OCI-LY3 (cell line): ENCODE measurements around the gene CCT6A.
"Not testable (repeated sequence)": the region's sequence is repeated elsewhere in the genome, so short reads cannot be mapped to it uniquely, and the experiment has no call there.

ENCODE experiments used
- H2AFZ ChIP-seq: fragments of 200-600, 300-600 bp; shearing (Covaris generic); 2 replicates; pipeline ENCODE4 v1.6.0; 2014; ENCODE audit warnings: antibody characterized with exemption, low read depth, low read length
- H3K27ac ChIP-seq: fragments of 200-600, 300-600 bp; sonication (generic); 2 replicates; pipeline ENCODE4 v1.5.1; 2014; ENCODE audit warnings: mild to moderate bottlenecking, low read length, moderate library complexity, mixed read lengths
- H3K27me3 ChIP-seq: fragments of 200-600, 300-600 bp; sonication (generic); 2 replicates; pipeline ENCODE4 v1.6.1; 2014; ENCODE audit warnings: low read depth, low read length, mixed read lengths
- H3K36me3 ChIP-seq: fragments of 200-600, 300-600 bp; sonication (generic); replicated peaks from 2 replicates; pipeline ENCODE3; 2014; ENCODE audit warnings: low read depth, low read length, mixed read lengths
- H3K4me1 ChIP-seq: fragments of 300-600, 200-600 bp; sonication (generic); 2 replicates; pipeline ENCODE4 v1.6.1; 2014; ENCODE audit warnings: low read length, mixed read lengths
- H3K4me2 ChIP-seq: fragments of 200-600, 300-600 bp; sonication (generic); 2 replicates; pipeline ENCODE4 v1.6.1; 2014; ENCODE audit warnings: low read length, mixed read lengths
- H3K4me3 ChIP-seq: fragments of 300-600, 200-600 bp; sonication (generic); 2 replicates; pipeline ENCODE4 v1.5.1; 2014; ENCODE audit warnings: antibody characterized with exemption, mild to moderate bottlenecking, low read length, moderate library complexity
- H3K79me2 ChIP-seq: fragments of 300-600, 200-600 bp; shearing (Covaris generic); 2 replicates; pipeline ENCODE4 v1.6.1; 2014; ENCODE audit warnings: mild to moderate bottlenecking, low read length, mixed read lengths
- H3K9ac ChIP-seq: fragments of 300-600, 200-600 bp; shearing (Covaris generic); 2 replicates; pipeline ENCODE4 v1.6.0; 2014; ENCODE audit warnings: mild to moderate bottlenecking, low read length, moderate library complexity
- H3K9me3 ChIP-seq: fragments of 200-600, 300-600 bp; shearing (Covaris generic); 2 replicates; pipeline ENCODE4 v1.6.1; 2014; ENCODE audit warnings: low read length, mixed read lengths; ENCODE audit not compliant: insufficient read depth
- H4K20me1 ChIP-seq: fragments of 200-600, 300-600 bp; sonication (generic); 2 replicates; pipeline ENCODE4 v1.6.1; 2016; ENCODE audit warnings: low read length, mixed read lengths; ENCODE audit not compliant: insufficient read depth
- CTCF ChIP-seq: fragments of 200-600, 300-600 bp; sonication (generic); IDR thresholded peaks from 2 replicates; pipeline ENCODE4 v1.5.1; 2014; ENCODE audit warnings: antibody characterized with exemption, low read length, low read depth
- EZH2phosphoT487 ChIP-seq: fragments of 200-600 bp; shearing (Covaris generic); IDR thresholded peaks from 2 replicates; pipeline ENCODE4 v1.6.1; 2018; ENCODE audit warnings: antibody characterized with exemption, mixed run types, low read depth

CCT6A gene

GRCh38 chr7:56009695-56010094 is 41.9 kb upstream of the CCT6A start:
- Histone ChIP-seq H2AFZ (no peak overlapping the region), H3K4me3 (no peak overlapping the region), H3K9ac (no peak overlapping the region), H3K9me3 (no peaks in the 10 kb centered on the region), H4K20me1 (no peaks in the 10 kb centered on the region), H3K79me2 (no peaks in the 10 kb centered on the region), H3K27me3 (no peaks in the 10 kb centered on the region), H3K27ac (no peak overlapping the region), H3K4me1 (no peaks in the 10 kb centered on the region), H3K36me3 (peaks cover 3% of the 10 kb centered on the region), H3K4me2 (no peak overlapping the region)
- TF ChIP-seq CTCF (no peak), EZH2phosphoT487 (no peak)

GRCh38 chr7:56017015-56017414 is 34.5 kb upstream of the CCT6A start:
- H3K4me3 ChIP-seq, H3K27me3 ChIP-seq, H3K4me1 ChIP-seq, H3K36me3 ChIP-seq, H4K20me1 ChIP-seq, H3K9ac ChIP-seq, H3K4me2 ChIP-seq, H3K9me3 ChIP-seq, H3K27ac ChIP-seq, H3K79me2 ChIP-seq, H2AFZ ChIP-seq: not testable (repeated sequence)

DNA sequence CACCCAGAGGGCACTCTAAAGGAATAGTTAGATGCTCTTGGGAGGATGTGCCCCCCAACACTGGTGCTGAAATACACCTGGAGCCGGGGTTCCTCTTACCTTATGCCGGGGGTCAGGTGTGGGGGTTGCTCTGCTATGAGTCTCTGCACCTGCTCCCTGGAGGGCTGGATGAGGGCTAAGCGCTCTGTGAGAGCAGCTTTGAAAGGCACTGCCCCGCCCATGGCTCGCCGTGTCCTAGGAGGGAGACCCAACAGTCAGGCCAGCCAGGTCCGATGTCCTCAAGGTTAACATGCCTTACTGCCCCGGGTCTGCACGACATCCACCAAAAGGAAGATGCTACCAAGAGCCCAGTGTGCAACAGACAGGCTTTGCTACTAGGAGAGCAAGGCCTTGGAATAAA is 32.1 kb upstream of the CCT6A start:
- H2AFZ ChIP-seq: no peak overlapping the region
- TF ChIP-seq CTCF: no peak
- TF ChIP-seq EZH2phosphoT487: no peak
- no peaks in the 10 kb centered on the region for H3K4me1 ChIP-seq
- no peak overlapping the region for H3K9ac ChIP-seq
- H3K27me3 ChIP-seq: no peaks in the 10 kb centered on the region
- H4K20me1 ChIP-seq: no peaks in the 10 kb centered on the region
- no peaks in the 10 kb centered on the region for H3K79me2 ChIP-seq
- H3K4me3 ChIP-seq: no peak overlapping the region
- no peaks in the 10 kb centered on the region for H3K9me3 ChIP-seq
- no peaks in the 10 kb centered on the region for H3K36me3 ChIP-seq
- no peak overlapping the region for H3K27ac ChIP-seq
- no peak overlapping the region for H3K4me2 ChIP-seq

DNA sequence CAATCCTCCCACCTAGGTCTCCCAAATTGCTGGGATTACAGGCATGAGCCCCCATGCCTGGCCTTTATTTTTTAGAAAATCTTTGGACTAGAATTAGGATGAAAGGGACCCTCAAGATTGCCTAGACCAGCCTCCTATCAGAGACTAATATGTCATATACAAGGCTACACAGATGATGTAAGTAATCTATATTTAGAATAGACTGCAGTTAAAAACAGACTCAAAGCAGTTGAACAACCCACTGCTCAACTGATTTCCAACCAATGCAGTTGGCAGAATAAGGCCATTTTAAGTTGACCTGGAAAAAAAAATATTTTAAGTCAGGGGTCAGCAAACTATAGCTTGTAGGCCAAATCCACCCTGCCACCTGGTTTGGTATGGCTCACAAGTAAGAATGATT is 28.1 kb upstream of the CCT6A start:
- no peak for TF ChIP-seq EZH2phosphoT487
- TF ChIP-seq CTCF: no peak
- H3K9me3 ChIP-seq: no peaks in the 10 kb centered on the region
- no peak overlapping the region for H3K4me2 ChIP-seq
- no peaks in the 10 kb centered on the region for H3K36me3 ChIP-seq
- no peak overlapping the region for H2AFZ ChIP-seq
- no peak overlapping the region for H3K27ac ChIP-seq
- no peak overlapping the region for H3K9ac ChIP-seq
- H3K4me1 ChIP-seq: no peaks in the 10 kb centered on the region
- no peaks in the 10 kb centered on the region for H3K27me3 ChIP-seq
- no peaks in the 10 kb centered on the region for H4K20me1 ChIP-seq
- H3K4me3 ChIP-seq: no peak overlapping the region
- no peaks in the 10 kb centered on the region for H3K79me2 ChIP-seq

- no peaks in the 10 kb centered on the region for H3K4me1 ChIP-seq
- no peak for TF ChIP-seq EZH2phosphoT487
- no peak for TF ChIP-seq CTCF
- H3K79me2 ChIP-seq: no peaks in the 10 kb centered on the region
- no peaks in the 10 kb centered on the region for H3K36me3 ChIP-seq
- H4K20me1 ChIP-seq: no peaks in the 10 kb centered on the region
- H3K27me3 ChIP-seq: no peaks in the 10 kb centered on the region
- H3K4me3 ChIP-seq: no peak overlapping the region
- H3K9me3 ChIP-seq: no peaks in the 10 kb centered on the region
- H3K27ac ChIP-seq: no peak overlapping the region
- no peak overlapping the region for H2AFZ ChIP-seq
- H3K4me2 ChIP-seq: no peak overlapping the region
- no peak overlapping the region for H3K9ac ChIP-seq
Observed at GRCh38 chr7:56026538-56026937, 25.0 kb upstream of the CCT6A start.
